Activated naive CD8-positive, alpha-beta T cell treated with anti-CD3 and anti-CD28 coated beads, Interleukin-2, amount 10 ng/mL, durations not matched to agents 7 days and 5 days (primary cell): ENCODE data around the gene IGLL5. TPM values are rescaled to one million over a fixed set of nuclear protein-coding genes. Genes with fewer than 3 reads are reported as not detected.

Experiments used
- ATAC-seq: fragments of 150-1000 bp; cut with Tn5 transposase; one replicate; pipeline ENCODE4 v1.10.0; 2021; ENCODE audit warnings: low read depth, moderate library complexity
- POLR2A ChIA-PET: fragments of 350-600 bp; sonication (Branson Sonifier 250); formaldehyde crosslinking; loops from one replicate; lab custom pipeline; 2021; ENCODE audit warnings: antibody characterized with exemption; lab: Charles Lee
- DNase-seq: peaks from one replicate; pipeline ENCODE4 v3.0.0; 2021
- H3K27ac Mint-ChIP-seq: one replicate; pipeline ENCODE4 v1.8.0; 2022; ENCODE audit warnings: mild to moderate bottlenecking, mixed read lengths
- H3K27me3 Mint-ChIP-seq: one replicate; pipeline ENCODE4 v1.8.0; 2022; ENCODE audit warnings: mild to moderate bottlenecking, moderate library complexity, mixed read lengths
- H3K36me3 Mint-ChIP-seq: one replicate; pipeline ENCODE4 v1.8.0; 2021; ENCODE audit warnings: mild to moderate bottlenecking, mixed read lengths
- H3K4me1 Mint-ChIP-seq: one replicate; pipeline ENCODE4 v1.8.0; 2021; ENCODE audit warnings: mixed read lengths
- H3K4me3 Mint-ChIP-seq: one replicate; pipeline ENCODE4 v1.8.0; 2022; ENCODE audit warnings: mild to moderate bottlenecking, moderate library complexity, mixed read lengths
- H3K9me3 Mint-ChIP-seq: one replicate; pipeline ENCODE4 v1.8.0; 2021; ENCODE audit warnings: mixed read lengths
- total RNA-seq, 2 experiments: library from RNA; stranded (reverse); gene quantifications; one replicate each; pipeline ENCODE4 v1.2.3, GENCODE V29; 2021

The IGLL5 gene
- total RNA-seq, 2 experiments from 2014 or later = not detected

DNA sequence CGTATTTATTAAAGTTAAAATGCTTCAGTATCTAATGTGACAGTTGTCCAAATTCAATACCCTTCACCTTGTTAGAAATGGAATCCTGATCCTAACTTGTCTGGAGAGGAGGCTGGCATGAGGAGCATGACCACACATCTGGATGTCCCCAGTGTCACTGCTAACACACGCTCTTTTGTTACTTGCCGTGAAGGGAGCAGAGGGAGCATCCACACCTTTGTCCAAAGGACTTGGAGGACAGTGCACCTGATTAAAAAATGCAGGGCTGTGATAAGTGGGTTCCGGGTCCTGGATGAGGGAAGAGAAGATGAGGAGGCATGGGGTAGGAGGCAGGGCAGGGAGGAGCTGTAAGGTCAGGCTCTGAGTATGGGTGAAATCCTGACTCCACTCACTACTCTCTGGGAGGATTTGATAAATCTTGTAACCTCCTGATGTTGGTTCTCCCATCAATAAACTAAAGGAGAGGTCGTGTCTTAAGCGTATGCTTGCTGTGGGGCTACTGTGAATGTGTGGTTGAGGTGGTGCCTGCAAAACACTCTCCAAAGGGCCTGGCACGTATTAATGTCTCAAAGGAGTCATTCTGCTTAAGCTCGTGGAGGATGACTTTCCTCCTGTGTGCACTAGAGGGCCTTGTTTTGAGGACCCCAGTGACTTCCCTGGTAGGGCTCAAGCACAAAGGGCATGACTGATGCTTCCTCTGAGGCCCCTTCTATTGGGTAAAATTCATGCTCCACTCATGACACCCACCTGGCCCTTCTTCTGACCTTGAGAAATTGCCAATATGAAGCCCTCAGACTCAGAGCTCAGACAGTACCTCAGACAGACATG is 16.8 kb upstream of the IGLL5 start:
- ATAC-seq (no peak), DNase-seq (no peak)
- no peaks in the 10 kb centered on the region for H3K9me3 Mint-ChIP-seq
- no peaks in the 10 kb centered on the region for H3K36me3 Mint-ChIP-seq
- H3K4me1 Mint-ChIP-seq = peaks cover 7% of the 10 kb centered on the region
- peaks cover 47% of the 10 kb centered on the region for H3K27me3 Mint-ChIP-seq
- no peak overlapping the region for H3K27ac Mint-ChIP-seq
- no peak overlapping the region for H3K4me3 Mint-ChIP-seq
- POLR2A ChIA-PET = no interaction called here

DNA sequence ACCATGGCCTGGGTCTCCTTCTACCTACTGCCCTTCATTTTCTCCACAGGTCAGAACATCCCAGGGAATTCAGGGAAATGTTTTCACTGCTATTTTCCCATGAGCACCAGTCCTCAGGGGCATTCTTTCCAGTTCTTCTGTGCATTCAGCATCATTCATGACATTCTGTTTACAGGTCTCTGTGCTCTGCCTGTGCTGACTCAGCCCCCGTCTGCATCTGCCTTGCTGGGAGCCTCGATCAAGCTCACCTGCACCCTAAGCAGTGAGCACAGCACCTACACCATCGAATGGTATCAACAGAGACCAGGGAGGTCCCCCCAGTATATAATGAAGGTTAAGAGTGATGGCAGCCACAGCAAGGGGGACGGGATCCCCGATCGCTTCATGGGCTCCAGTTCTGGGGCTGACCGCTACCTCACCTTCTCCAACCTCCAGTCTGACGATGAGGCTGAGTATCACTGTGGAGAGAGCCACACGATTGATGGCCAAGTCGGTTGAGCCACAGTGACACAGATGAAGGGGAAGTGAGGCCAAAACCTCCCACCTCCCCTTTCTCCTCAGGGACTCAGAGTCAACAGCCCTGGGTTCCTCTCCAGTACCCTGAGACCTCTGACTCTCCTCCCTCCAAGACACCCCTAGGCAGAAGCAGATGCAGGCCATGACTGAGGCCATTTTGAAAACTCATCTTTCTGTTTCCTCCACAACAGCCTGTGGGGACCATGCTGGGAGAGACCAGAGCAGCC is 15.9 kb upstream of the IGLL5 start:
- POLR2A ChIA-PET = no interaction called here
- Mint-ChIP-seq H3K27ac (no peak overlapping the region), H3K4me1 (peaks cover 3% of the 10 kb centered on the region), H3K4me3 (no peak overlapping the region), H3K9me3 (no peaks in the 10 kb centered on the region), H3K36me3 (no peaks in the 10 kb centered on the region), H3K27me3 (peaks cover 42% of the 10 kb centered on the region)
- ATAC-seq (no peak), DNase-seq (no peak)

DNA sequence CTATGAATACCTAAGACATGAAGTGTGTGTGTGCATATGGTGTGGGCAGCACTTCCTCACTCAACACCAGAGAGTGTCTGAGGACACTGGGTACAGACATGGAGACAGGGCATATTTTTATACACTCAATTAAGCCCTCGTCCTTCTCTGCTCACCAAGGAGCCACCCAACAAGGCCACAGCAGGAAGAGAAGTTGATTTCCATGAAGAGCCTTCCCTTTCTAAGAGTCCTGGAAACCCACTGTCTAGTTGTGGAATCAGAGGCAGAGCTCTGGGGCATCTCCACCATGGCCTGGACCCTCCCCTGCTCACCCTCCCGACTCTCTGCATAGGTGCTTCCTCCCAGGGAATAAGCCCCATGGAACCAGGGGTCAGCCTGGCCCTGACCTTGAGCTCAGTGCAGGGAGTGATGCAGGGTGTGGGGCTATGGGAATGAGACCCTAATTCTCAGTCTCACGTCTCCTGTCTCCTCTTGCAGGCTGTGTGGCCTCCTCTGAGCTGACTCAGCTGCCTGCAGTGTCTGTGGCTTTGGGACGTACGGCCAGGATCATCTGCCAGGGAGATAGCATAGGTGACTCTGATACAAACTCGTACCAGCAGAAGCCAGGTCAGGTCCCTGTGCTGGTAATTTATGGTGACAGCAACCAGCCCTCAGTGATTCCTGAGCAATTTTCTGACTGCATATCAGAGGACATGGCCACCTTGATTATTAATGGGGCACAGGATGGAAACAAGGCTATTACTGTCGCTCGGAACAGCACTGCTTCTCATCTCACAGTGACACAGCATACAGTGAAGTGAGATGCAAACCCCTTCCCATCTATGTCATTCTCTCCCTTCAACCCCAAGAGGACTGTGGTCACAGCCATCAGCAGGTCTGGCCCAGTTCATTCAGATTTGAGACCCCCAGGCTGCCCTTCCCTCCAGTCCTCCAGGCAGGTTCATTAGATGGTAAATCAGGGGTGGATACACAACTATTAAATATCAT is 14.6 kb upstream of the IGLL5 start:
- DNase-seq (no peak), ATAC-seq (no peak)
- POLR2A ChIA-PET = no interaction called here
- Mint-ChIP-seq H3K27me3 (peaks cover 31% of the 10 kb centered on the region), H3K36me3 (no peaks in the 10 kb centered on the region), H3K4me3 (no peak overlapping the region), H3K9me3 (no peaks in the 10 kb centered on the region), H3K4me1 (peaks cover 3% of the 10 kb centered on the region), H3K27ac (no peak overlapping the region)

DNA sequence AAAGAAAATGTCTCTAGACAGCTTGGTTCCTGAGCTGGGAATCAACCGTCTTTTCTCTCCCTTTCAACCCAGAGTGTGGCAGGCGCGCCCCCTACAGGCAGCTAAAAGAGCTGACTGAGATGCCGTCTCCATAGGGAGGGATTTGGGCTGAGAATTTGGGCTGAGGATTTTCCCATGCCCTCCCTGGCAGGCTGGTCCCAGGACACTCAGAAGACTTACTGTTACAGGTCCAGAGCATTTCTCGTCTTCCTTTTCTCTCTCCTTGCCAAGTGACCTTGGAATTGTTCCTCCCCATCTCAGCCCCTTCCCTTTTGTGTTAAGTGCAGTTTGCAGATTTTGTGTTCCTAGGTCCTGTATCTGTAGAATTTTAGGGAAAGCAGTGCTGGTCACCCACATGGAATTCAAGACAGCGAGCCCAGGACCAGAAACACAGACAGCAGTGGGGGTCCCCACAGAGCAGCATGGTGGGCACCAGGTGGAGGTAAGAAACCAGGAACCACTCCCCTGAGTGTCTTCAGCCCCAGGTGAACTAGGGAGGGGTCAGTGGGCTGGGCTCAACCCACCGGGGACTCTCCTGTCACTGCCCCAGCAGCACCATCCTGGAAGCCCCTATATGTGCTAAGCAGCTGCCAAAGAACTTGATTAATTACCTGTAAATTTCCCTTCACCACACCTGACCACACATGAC is 9.9 kb upstream of the IGLL5 start:
- POLR2A ChIA-PET = interaction anchor here (1.0 kb wide), 1 partner anchor 68 kb away, joined by 5 read pairs; no protein-coding TSS in a partner anchor
- H3K4me1 Mint-ChIP-seq = no peaks in the 10 kb centered on the region
- H3K27ac Mint-ChIP-seq = no peak overlapping the region
- H3K9me3 Mint-ChIP-seq = no peaks in the 10 kb centered on the region
- no peaks in the 10 kb centered on the region for H3K36me3 Mint-ChIP-seq
- DNase-seq (peak; percentile 81), ATAC-seq (peak; percentile 47)
- H3K4me3 Mint-ChIP-seq = no peak overlapping the region
- peaks cover 10% of the 10 kb centered on the region for H3K27me3 Mint-ChIP-seq

DNA sequence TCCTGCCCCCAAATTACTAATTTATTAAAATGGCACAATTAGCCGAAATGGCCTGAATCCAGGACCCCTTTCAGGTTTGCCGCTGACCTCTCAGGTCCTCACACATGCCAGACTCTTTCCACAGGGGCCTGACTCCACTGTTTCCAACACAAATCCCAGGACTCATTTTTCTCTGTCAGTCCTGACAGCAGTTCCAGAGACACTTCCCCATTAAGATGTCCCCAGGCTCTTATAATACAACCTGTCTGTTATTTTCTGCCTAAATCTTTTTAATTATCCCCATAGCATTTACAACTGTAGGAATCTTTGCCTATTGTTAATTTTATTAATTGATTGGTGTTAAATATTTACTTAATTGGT is 9.4 kb upstream of the IGLL5 start:
- H3K27me3 Mint-ChIP-seq = peaks cover 9% of the 10 kb centered on the region
- no peaks in the 10 kb centered on the region for H3K36me3 Mint-ChIP-seq
- H3K4me3 Mint-ChIP-seq = no peak overlapping the region
- H3K27ac Mint-ChIP-seq = no peak overlapping the region
- H3K9me3 Mint-ChIP-seq = no peaks in the 10 kb centered on the region
- POLR2A ChIA-PET = no interaction called here
- H3K4me1 Mint-ChIP-seq = no peaks in the 10 kb centered on the region
- DNase-seq = no peak
- ATAC-seq = no peak

DNA sequence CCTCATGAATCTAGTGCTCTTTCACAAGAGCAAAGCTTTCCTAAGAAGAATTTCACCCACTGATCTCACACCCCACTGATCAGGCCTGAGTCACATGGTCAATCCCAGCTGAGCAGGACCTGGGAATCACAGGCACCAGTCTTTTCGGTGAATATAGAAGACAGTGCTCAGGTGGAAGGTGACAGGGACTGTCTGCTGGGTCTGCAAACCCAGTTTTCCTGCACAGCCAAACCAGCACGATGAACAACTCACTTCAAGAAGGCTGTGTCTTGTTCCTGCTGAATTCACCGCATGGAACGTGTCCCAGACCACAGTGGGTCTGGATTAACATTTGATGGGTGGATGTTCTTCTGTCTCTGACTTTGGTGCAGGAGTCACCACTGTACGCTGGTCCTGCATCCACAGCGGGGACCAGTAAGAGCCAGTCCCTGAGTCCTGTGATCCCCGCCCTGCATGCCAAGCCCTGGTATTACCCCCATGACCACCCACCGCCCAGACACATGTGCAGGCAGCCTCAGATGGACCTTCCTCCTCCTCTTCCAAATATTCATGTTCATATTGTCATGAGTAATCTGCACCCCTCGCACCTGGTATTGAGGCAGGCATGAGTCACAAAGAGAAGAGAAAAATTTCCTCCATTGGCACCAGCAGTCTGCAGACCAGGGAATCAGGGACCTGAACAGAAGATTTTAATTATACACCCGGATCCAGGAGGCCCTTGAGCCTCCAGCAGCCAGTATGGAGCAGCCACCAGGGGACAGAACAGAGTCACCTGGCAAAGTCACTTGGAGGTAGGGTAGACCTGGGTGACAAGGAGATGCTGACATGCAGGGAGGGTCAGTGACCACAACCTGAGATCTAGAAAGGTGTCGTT is 8.6 kb upstream of the IGLL5 start:
- POLR2A ChIA-PET = no interaction called here
- no peak for DNase-seq

DNA sequence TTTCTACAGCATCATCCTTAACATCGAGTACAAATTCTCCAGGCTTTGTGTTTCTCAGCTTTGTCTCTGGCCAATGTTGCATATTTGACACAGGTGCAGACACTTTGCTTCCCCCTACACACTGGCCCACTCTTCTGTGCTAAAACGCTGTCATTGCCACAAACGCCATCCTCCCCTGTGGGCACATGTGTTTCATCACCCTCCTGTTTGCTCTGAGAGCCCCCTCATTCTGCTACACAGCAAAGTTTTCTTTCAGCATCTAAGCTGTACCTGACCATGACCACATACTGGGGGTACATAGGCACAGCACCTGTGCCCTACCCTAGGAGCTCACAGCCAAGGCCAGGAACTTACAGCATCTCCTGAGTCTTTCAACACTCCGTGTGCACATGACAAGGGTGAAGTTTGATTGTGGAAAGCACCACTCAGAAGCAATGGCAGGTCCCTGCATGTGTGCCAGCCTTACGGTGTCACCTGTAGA is 7.9 kb upstream of the IGLL5 start:
- no peak overlapping the region for H3K27ac Mint-ChIP-seq
- POLR2A ChIA-PET = no interaction called here
- no peaks in the 10 kb centered on the region for H3K36me3 Mint-ChIP-seq
- peaks cover 7% of the 10 kb centered on the region for H3K4me1 Mint-ChIP-seq
- no peak overlapping the region for H3K4me3 Mint-ChIP-seq
- H3K27me3 Mint-ChIP-seq = peaks cover 9% of the 10 kb centered on the region
- H3K9me3 Mint-ChIP-seq = no peaks in the 10 kb centered on the region
- DNase-seq (no peak), ATAC-seq (no peak)

More for the DNA sequence above, 8.6 kb upstream of the IGLL5 start:
- H3K4me1 Mint-ChIP-seq = peaks cover 1% of the 10 kb centered on the region
- H3K36me3 Mint-ChIP-seq = no peaks in the 10 kb centered on the region
- no peak overlapping the region for H3K27ac Mint-ChIP-seq
- ATAC-seq = no peak
- no peaks in the 10 kb centered on the region for H3K9me3 Mint-ChIP-seq
- no peak overlapping the region for H3K4me3 Mint-ChIP-seq
- peaks cover 9% of the 10 kb centered on the region for H3K27me3 Mint-ChIP-seq

DNA sequence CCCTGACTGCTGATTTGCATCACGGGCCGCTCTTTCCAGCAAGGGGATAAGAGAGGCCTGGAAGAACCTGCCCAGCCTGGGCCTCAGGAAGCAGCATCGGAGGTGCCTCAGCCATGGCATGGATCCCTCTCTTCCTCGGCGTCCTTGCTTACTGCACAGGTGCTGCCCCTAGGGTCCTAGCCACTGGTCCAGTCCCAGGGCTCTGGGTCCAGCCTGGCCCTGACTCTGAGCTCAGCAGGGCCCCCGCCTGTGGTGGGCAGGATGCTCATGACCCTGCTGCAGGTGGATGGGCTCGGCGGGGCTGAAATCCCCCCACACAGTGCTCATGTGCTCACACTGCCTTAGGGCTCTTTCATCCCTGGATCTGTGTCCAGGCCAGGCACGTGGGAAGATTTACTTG is 7.0 kb upstream of the IGLL5 start:
- DNase-seq = no peak
- Mint-ChIP-seq H3K9me3 (no peaks in the 10 kb centered on the region), H3K27ac (no peak overlapping the region), H3K4me3 (no peak overlapping the region), H3K36me3 (no peaks in the 10 kb centered on the region), H3K4me1 (peaks cover 8% of the 10 kb centered on the region), H3K27me3 (peaks cover 12% of the 10 kb centered on the region)
- POLR2A ChIA-PET = no interaction called here
- ATAC-seq = no peak

DNA sequence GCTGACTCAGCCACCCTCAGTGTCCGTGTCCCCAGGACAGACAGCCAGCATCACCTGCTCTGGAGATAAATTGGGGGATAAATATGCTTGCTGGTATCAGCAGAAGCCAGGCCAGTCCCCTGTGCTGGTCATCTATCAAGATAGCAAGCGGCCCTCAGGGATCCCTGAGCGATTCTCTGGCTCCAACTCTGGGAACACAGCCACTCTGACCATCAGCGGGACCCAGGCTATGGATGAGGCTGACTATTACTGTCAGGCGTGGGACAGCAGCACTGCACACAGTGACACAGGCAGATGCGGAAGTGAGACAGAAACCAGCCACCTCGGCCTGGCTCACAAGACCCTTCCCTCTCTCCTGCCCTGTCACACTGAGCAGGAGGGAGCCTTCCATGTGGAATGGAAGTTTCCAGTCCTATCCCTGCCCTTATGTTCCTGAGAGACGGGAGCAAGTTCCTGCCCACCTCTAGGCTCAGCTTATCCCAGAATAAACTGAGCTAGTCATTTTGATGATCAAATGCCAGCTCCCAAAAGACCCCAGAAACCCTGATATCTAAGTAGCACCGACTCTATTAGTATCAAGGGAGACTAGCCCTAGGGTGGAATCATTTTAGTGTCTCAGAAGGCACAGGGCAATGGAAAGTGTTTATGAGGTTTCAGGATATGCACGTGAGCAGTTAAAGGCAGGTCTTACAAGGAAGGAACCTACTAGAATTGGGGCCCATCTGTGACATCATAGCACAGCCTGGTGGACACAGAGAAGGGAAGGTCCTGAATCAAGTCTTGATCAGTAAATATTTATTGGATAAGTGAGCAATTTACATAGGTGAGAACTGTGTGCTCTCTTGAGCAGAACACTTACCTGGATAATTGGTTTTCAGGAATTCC is 6.3 kb upstream of the IGLL5 start:
- POLR2A ChIA-PET = no interaction called here
- no peak for DNase-seq
- H3K9me3 Mint-ChIP-seq = no peaks in the 10 kb centered on the region
- ATAC-seq = no peak
- H3K4me3 Mint-ChIP-seq = no peak overlapping the region
- H3K27ac Mint-ChIP-seq = no peak overlapping the region
- peaks cover 18% of the 10 kb centered on the region for H3K27me3 Mint-ChIP-seq
- no peaks in the 10 kb centered on the region for H3K36me3 Mint-ChIP-seq
- H3K4me1 Mint-ChIP-seq = peaks cover 8% of the 10 kb centered on the region

DNA sequence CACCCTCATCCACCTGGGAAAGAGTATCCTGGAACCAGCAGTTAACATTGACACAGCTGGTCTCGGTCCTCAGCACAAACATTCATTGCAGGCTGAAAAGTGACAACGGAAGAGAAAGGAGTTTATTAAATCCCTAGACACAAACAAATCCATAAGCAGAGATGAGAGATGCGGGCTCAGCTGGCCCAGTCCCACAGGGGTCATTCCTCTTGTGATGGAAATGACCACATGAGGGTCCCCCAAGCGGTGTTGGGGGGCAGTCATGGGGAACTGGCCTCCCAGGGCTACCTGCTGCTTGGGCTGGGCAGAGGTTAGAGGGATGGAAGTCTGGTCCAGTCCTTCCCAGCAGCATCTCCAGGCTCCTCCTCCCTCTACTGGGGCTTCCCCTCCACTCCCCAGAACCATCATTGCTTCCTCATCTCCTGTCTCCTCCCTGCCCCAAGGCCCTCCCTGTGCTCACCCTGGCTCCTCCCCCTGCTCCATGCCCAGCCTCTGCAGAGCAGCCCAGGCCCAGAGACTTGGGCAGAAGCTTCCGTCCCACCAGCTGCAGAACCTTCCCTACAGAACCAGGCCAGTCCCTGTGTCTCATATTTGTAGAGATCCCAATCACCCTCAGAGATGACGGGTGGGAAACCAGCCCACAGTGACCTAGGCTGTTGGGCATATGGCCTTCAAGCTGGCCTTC is 5.4 kb upstream of the IGLL5 start:
- no peak for ATAC-seq
- peaks cover 25% of the 10 kb centered on the region for H3K27me3 Mint-ChIP-seq

More for the DNA sequence above, 5.4 kb upstream of the IGLL5 start:
- no peaks in the 10 kb centered on the region for H3K36me3 Mint-ChIP-seq
- POLR2A ChIA-PET = no interaction called here
- H3K4me1 Mint-ChIP-seq = peaks cover 8% of the 10 kb centered on the region
- no peak overlapping the region for H3K4me3 Mint-ChIP-seq
- no peaks in the 10 kb centered on the region for H3K9me3 Mint-ChIP-seq
- no peak overlapping the region for H3K27ac Mint-ChIP-seq
- no peak for DNase-seq
